Colonic mucosa (tissue), 4 donors: ENCODE data around the gene TAB2. TPM values are rescaled to one million over a fixed set of nuclear protein-coding genes. Genes with fewer than 3 reads are reported as not detected.

Experiments used
- DNase-seq: peaks from one replicate; pipeline ENCODE4 v3.0.0-alpha.2; 2020
- H3K27ac ChIP-seq: fragments of 200-600 bp; one replicate; pipeline ENCODE4 v1.8.0; 2021
- H3K27me3 ChIP-seq: fragments of 200-600 bp; one replicate; pipeline ENCODE4 v1.8.0; 2021
- H3K36me3 ChIP-seq: fragments of 200-600 bp; one replicate; pipeline ENCODE4 v1.8.0; 2021
- H3K4me1 ChIP-seq: fragments of 200-600 bp; one replicate; pipeline ENCODE4 v1.8.0; 2021; ENCODE audit warnings: mild to moderate bottlenecking
- H3K4me3 ChIP-seq: fragments of 200-600 bp; one replicate; pipeline ENCODE4 v1.8.0; 2021
- H3K9ac ChIP-seq, 2 donors: one replicate each; pipeline ENCODE4 v1.7.0; 2013; ENCODE audit warnings: control low read depth in 2 of 2, low read depth in 2 of 2, low read length in 2 of 2
- H3K9me3 ChIP-seq: fragments of 200-600 bp; one replicate; pipeline ENCODE4 v1.8.0; 2021
- CTCF ChIP-seq: fragments of 200-600 bp; IDR thresholded peaks from one replicate; pipeline ENCODE4 v1.8.0; 2022; ENCODE audit warnings: antibody characterized with exemption, mild to moderate bottlenecking
- intact Hi-C: fragments of 100-400 bp; cut with DNase I; formaldehyde crosslinking; loops from one replicate; pipeline ENCODE4 v1.14.1; 2022
- total RNA-seq, 2 donors: library from RNA; stranded (reverse); fragmentation: NEBNext Ultra II Directional in 1 of 2; extraction: Animal tissue kit (Norgen Biotek cat#: 25700) in 1 of 2; gene quantifications; one replicate each; pipeline ENCODE4 v1.2.1, GENCODE V29; 2021
- donor health status: healthy.
- donor health status: DM: no; HTN: no; CAD: no.
- donor health status: DM: no; HTN: no; CAD: no.

TAB2 gene
- total RNA-seq, 2 donors from 2014 or later: 36.7 to 81.3 TPM

- Histone ChIP-seq H3K27ac (no peak overlapping the region), H3K36me3 (no peaks in the 10 kb centered on the region), H3K9ac (no peak overlapping the region), H3K9me3 (no peaks in the 10 kb centered on the region), H3K27me3 (no peaks in the 10 kb centered on the region), H3K4me3 (no peak overlapping the region), H3K4me1 (no peaks in the 10 kb centered on the region)
- intact Hi-C loops: loop anchor here (5.0 kb wide), 1 partner anchor 80 kb away; no protein-coding TSS in a partner anchor
- no peak for TF ChIP-seq CTCF
- DNase-seq: no peak
Measured at GRCh38 chr6:149437212-149437611, 119.7 kb downstream of the TAB2 start.

- no peaks in the 10 kb centered on the region for H3K4me1 ChIP-seq
- H3K36me3 ChIP-seq: no peaks in the 10 kb centered on the region
- no peak overlapping the region for H3K27ac ChIP-seq
- no peak overlapping the region for H3K9ac ChIP-seq
- H3K9me3 ChIP-seq: no peaks in the 10 kb centered on the region
- H3K4me3 ChIP-seq: no peak overlapping the region
- intact Hi-C loops: loop anchor here (5.0 kb wide), 1 partner anchor 78 kb away; no protein-coding TSS in a partner anchor
- TF ChIP-seq CTCF: no peak
- H3K27me3 ChIP-seq: no peaks in the 10 kb centered on the region
- DNase-seq: no peak
Measured at GRCh38 chr6:149438855-149439254, 121.3 kb downstream of the TAB2 start.

GRCh38 chr6:149439626-149440025 is 122.1 kb downstream of the TAB2 start:
- H3K9me3 ChIP-seq: no peaks in the 10 kb centered on the region
- TF ChIP-seq CTCF: no peak
- no peaks in the 10 kb centered on the region for H3K27me3 ChIP-seq
- H3K36me3 ChIP-seq: no peaks in the 10 kb centered on the region
- intact Hi-C loops: loop anchor here (5.0 kb wide), 1 partner anchor 78 kb away; no protein-coding TSS in a partner anchor
- no peak overlapping the region for H3K27ac ChIP-seq
- H3K9ac ChIP-seq: no peak overlapping the region
- no peak overlapping the region for H3K4me3 ChIP-seq
- no peak for DNase-seq
- no peaks in the 10 kb centered on the region for H3K4me1 ChIP-seq

GRCh38 chr6:149440735-149441671 is 123.5 kb downstream of the TAB2 start:
- no peaks in the 10 kb centered on the region for H3K9me3 ChIP-seq
- DNase-seq: no peak
- no peak for TF ChIP-seq CTCF
- intact Hi-C loops: no loop called here
- H3K27ac ChIP-seq: no peak overlapping the region
- H3K27me3 ChIP-seq: no peaks in the 10 kb centered on the region
- no peak overlapping the region for H3K9ac ChIP-seq
- no peak overlapping the region for H3K4me3 ChIP-seq
- no peaks in the 10 kb centered on the region for H3K4me1 ChIP-seq
- H3K36me3 ChIP-seq: no peaks in the 10 kb centered on the region

- DNase-seq: no peak
- Histone ChIP-seq H3K27me3 (no peaks in the 10 kb centered on the region), H3K4me1 (no peaks in the 10 kb centered on the region), H3K4me3 (no peak overlapping the region), H3K36me3 (no peaks in the 10 kb centered on the region), H3K9ac (no peak overlapping the region), H3K9me3 (no peaks in the 10 kb centered on the region), H3K27ac (no peak overlapping the region)
- intact Hi-C loops: no loop called here
- TF ChIP-seq CTCF: no peak
Measured at GRCh38 chr6:149441740-149442139, 124.2 kb downstream of the TAB2 start.
